GM18526 (cell line): ENCODE measurements around the gene SMCHD1.

Experiments used
- POLR2A ChIP-seq: IDR thresholded peaks from 3 replicates; pipeline ENCODE4 v1.6.1; 2011; ENCODE audit not compliant: insufficient read length; ENCODE audit errors: extremely low read depth

Gene SMCHD1

GRCh38 chr18:2776601-2777000 lies 121.1 kb downstream of the SMCHD1 start:
- no peak for TF ChIP-seq POLR2A

GRCh38 chr18:2777241-2777640 lies 121.7 kb downstream of the SMCHD1 start:
- no peak for TF ChIP-seq POLR2A

GRCh38 chr18:2780750-2781149 lies 125.2 kb downstream of the SMCHD1 start:
- TF ChIP-seq POLR2A: no peak

- TF ChIP-seq POLR2A: no peak
Measured at GRCh38 chr18:2787225-2787624, 131.7 kb downstream of the SMCHD1 start.

GRCh38 chr18:2792395-2792794 lies 136.9 kb downstream of the SMCHD1 start:
- no peak for TF ChIP-seq POLR2A

- TF ChIP-seq POLR2A: no peak
Measured at GRCh38 chr18:2794159-2794558, 138.6 kb downstream of the SMCHD1 start.

GRCh38 chr18:2797951-2798350 lies 142.4 kb downstream of the SMCHD1 start:
- TF ChIP-seq POLR2A: no peak

GRCh38 chr18:2799369-2799768 lies 143.8 kb downstream of the SMCHD1 start:
- no peak for TF ChIP-seq POLR2A

GRCh38 chr18:2805970-2806943 lies 150.7 kb downstream of the SMCHD1 start:
- TF ChIP-seq POLR2A: no peak

GRCh38 chr18:2811416-2811815 lies 155.9 kb downstream of the SMCHD1 start:
- no peak for TF ChIP-seq POLR2A

GRCh38 chr18:2814928-2815327 lies 159.4 kb downstream of the SMCHD1 start:
- no peak for TF ChIP-seq POLR2A

GRCh38 chr18:2818281-2818680 lies 162.8 kb downstream of the SMCHD1 start:
- TF ChIP-seq POLR2A: no peak

GRCh38 chr18:2821695-2822094 lies 166.2 kb downstream of the SMCHD1 start:
- TF ChIP-seq POLR2A: no peak

GRCh38 chr18:2822213-2822921 lies 166.8 kb downstream of the SMCHD1 start:
- TF ChIP-seq POLR2A: no peak

GRCh38 chr18:2823202-2823601 lies 167.7 kb downstream of the SMCHD1 start:
- no peak for TF ChIP-seq POLR2A

GRCh38 chr18:2823966-2824365 lies 168.4 kb downstream of the SMCHD1 start:
- no peak for TF ChIP-seq POLR2A
